Trophoblast cell (in vitro differentiated cells and primary cell): Measurements from ENCODE around the gene PAPOLA.

Experiments used
- DNase-seq, 2 donors: peaks; one replicate each; pipeline ENCODE4 v3.0.0-alpha.2; 2016
- H2AFZ ChIP-seq: 2 replicates; pipeline ENCODE4 v1.6.1; 2013; ENCODE audit warnings: low read length, moderate library complexity, mild to moderate bottlenecking; ENCODE audit not compliant: insufficient read depth, poor library complexity
- H2AK5ac ChIP-seq: 2 replicates; pipeline ENCODE4 v1.6.1; 2013; ENCODE audit warnings: mild to moderate bottlenecking, low read length
- H2BK120ac ChIP-seq: 2 replicates; pipeline ENCODE4 v1.6.1; 2013; ENCODE audit warnings: low read length, mild to moderate bottlenecking, moderate library complexity; ENCODE audit not compliant: insufficient read depth, poor library complexity
- H2BK12ac ChIP-seq: 2 replicates; pipeline ENCODE4 v1.6.1; 2013; ENCODE audit warnings: mild to moderate bottlenecking, low read length, moderate library complexity
- H2BK5ac ChIP-seq: 2 replicates; pipeline ENCODE4 v1.6.1; 2013; ENCODE audit warnings: low read length, low read depth, moderate library complexity, mild to moderate bottlenecking; ENCODE audit not compliant: poor library complexity
- H3K14ac ChIP-seq: 2 replicates; pipeline ENCODE4 v1.6.1; 2013; ENCODE audit warnings: mild to moderate bottlenecking, low read length
- H3K18ac ChIP-seq: 2 replicates; pipeline ENCODE4 v1.6.1; 2013; ENCODE audit warnings: mild to moderate bottlenecking, low read length
- H3K23ac ChIP-seq: 2 replicates; pipeline ENCODE4 v1.6.1; 2013; ENCODE audit warnings: low read length
- H3K27ac ChIP-seq: 2 replicates; pipeline ENCODE4 v1.5.1; 2013; ENCODE audit warnings: low read depth, mild to moderate bottlenecking, inconsistent platforms, low read length, moderate library complexity
- H3K27me3 ChIP-seq: 2 replicates; pipeline ENCODE4 v1.6.1; 2013; ENCODE audit warnings: inconsistent platforms, mild to moderate bottlenecking, low read length, moderate library complexity; ENCODE audit not compliant: insufficient read depth
- H3K36me3 ChIP-seq, 2 experiments: 1 replicate in 1 of 2; 2 replicates in 1 of 2; pipeline ENCODE4 v1.6.1; 2013; ENCODE audit warnings: low read length in 2 of 2, mild to moderate bottlenecking in 2 of 2, moderate library complexity in 1 of 2; ENCODE audit not compliant: insufficient read depth in 2 of 2, control insufficient read depth in 1 of 2
- H3K4ac ChIP-seq: 2 replicates; pipeline ENCODE4 v1.6.1; 2013; ENCODE audit warnings: low read depth, mild to moderate bottlenecking, low read length, moderate library complexity
- H3K4me1 ChIP-seq, 2 experiments: 1 replicate in 1 of 2; 2 replicates in 1 of 2; pipeline ENCODE4 v1.6.1; 2013; ENCODE audit warnings: low read length in 2 of 2, mild to moderate bottlenecking in 2 of 2, moderate library complexity in 1 of 2; ENCODE audit not compliant: insufficient read depth in 2 of 2, control insufficient read depth in 1 of 2
- H3K4me2 ChIP-seq: 2 replicates; pipeline ENCODE4 v1.6.1; 2013; ENCODE audit warnings: inconsistent platforms, mild to moderate bottlenecking, low read length, moderate library complexity
- H3K4me3 ChIP-seq: 2 replicates; pipeline ENCODE4 v1.5.1; 2013; ENCODE audit warnings: mild to moderate bottlenecking, low read depth, low read length, inconsistent platforms
- H3K79me1 ChIP-seq: one replicate; pipeline ENCODE4 v1.6.1; 2013; ENCODE audit warnings: low read length
- H3K79me2 ChIP-seq: 2 replicates; pipeline ENCODE4 v1.6.1; 2013; ENCODE audit warnings: low read length, mild to moderate bottlenecking; ENCODE audit not compliant: control insufficient read depth, insufficient read depth, poor library complexity
- H3K9ac ChIP-seq: 2 replicates; pipeline ENCODE4 v1.6.1; 2013; ENCODE audit warnings: mild to moderate bottlenecking, low read length
- H3K9me3 ChIP-seq: 2 replicates; pipeline ENCODE4 v1.6.1; 2013; ENCODE audit warnings: low read depth, mild to moderate bottlenecking, control low read depth, inconsistent platforms, low read length; ENCODE audit not compliant: insufficient read depth
- H4K12ac ChIP-seq: 2 replicates; pipeline ENCODE4 v1.6.1; 2013; ENCODE audit warnings: low read depth, mild to moderate bottlenecking, low read length, moderate library complexity
- H4K8ac ChIP-seq: 2 replicates; pipeline ENCODE4 v1.6.1; 2013; ENCODE audit warnings: low read depth, mild to moderate bottlenecking, low read length, moderate library complexity
- H4K91ac ChIP-seq: one replicate; pipeline ENCODE4 v1.6.1; 2013; ENCODE audit warnings: low read depth, mild to moderate bottlenecking, low read length, moderate library complexity
- WGBS: extraction: QIAGEN DNeasy Blood & Tissue Kit; methylation state at CpG from one replicate; pipeline ENCODE4 v1.1.7; 2013; ENCODE audit warnings: missing lambda C conversion rate; ENCODE audit not compliant: insufficient read length, insufficient coverage; ENCODE audit errors: extremely low coverage; 5-methylcytosine and 5-hydroxymethylcytosine counted together

PAPOLA gene

GRCh38 chr14:96597680-96598079 is 95.5 kb downstream of the PAPOLA start:
- no peaks in the 10 kb centered on the region for H3K4me1 ChIP-seq
- no peak overlapping the region for H4K8ac ChIP-seq
- no peak overlapping the region for H3K23ac ChIP-seq
- DNase-seq: no peak
- H3K9ac ChIP-seq: no peak overlapping the region
- no peak overlapping the region for H2BK5ac ChIP-seq
- no peak overlapping the region for H3K18ac ChIP-seq
- H3K4ac ChIP-seq: no peak overlapping the region
- H3K79me2 ChIP-seq: no peaks in the 10 kb centered on the region
- H2BK120ac ChIP-seq: no peak overlapping the region
- no peak overlapping the region for H2AK5ac ChIP-seq
- no peak overlapping the region for H2AFZ ChIP-seq
- H3K4me3 ChIP-seq: no peak overlapping the region
- H3K14ac ChIP-seq: no peak overlapping the region
- no peaks in the 10 kb centered on the region for H3K79me1 ChIP-seq
- no peak overlapping the region for H4K12ac ChIP-seq
- H3K9me3 ChIP-seq: peaks cover 2% of the 10 kb centered on the region
- no peak overlapping the region for H4K91ac ChIP-seq
- WGBS: no CpG with 5 or more reads among the region's 5 CpGs
- no peak overlapping the region for H3K4me2 ChIP-seq
- H3K27ac ChIP-seq: no peak overlapping the region
- no peaks in the 10 kb centered on the region for H3K27me3 ChIP-seq
- no peak overlapping the region for H2BK12ac ChIP-seq
- H3K36me3 ChIP-seq: no peaks in the 10 kb centered on the region

GRCh38 chr14:96598332-96598928 is 96.2 kb downstream of the PAPOLA start:
- no peaks in the 10 kb centered on the region for H3K4me1 ChIP-seq
- H4K12ac ChIP-seq: no peak overlapping the region
- H4K8ac ChIP-seq: no peak overlapping the region
- no peak overlapping the region for H3K4ac ChIP-seq
- no peak overlapping the region for H4K91ac ChIP-seq
- H3K14ac ChIP-seq: no peak overlapping the region
- no peak overlapping the region for H2AK5ac ChIP-seq
- no peak overlapping the region for H2BK12ac ChIP-seq
- DNase-seq: no peak
- no peak overlapping the region for H3K4me2 ChIP-seq
- no peak overlapping the region for H2AFZ ChIP-seq
- no peaks in the 10 kb centered on the region for H3K79me2 ChIP-seq
- no peaks in the 10 kb centered on the region for H3K27me3 ChIP-seq
- H3K18ac ChIP-seq: no peak overlapping the region
- H3K9me3 ChIP-seq: peaks cover 2% of the 10 kb centered on the region
- no peak overlapping the region for H2BK5ac ChIP-seq
- no peak overlapping the region for H3K4me3 ChIP-seq
- no peaks in the 10 kb centered on the region for H3K36me3 ChIP-seq
- no peak overlapping the region for H3K27ac ChIP-seq
- no peak overlapping the region for H2BK120ac ChIP-seq
- H3K23ac ChIP-seq: no peak overlapping the region
- H3K79me1 ChIP-seq: no peaks in the 10 kb centered on the region
- no peak overlapping the region for H3K9ac ChIP-seq
- 57% methylated on average over 1 of the region's 14 CpGs for WGBS

GRCh38 chr14:96599076-96599475 is 96.9 kb downstream of the PAPOLA start:
- peaks cover 0 to 2% of the 10 kb centered on the region in 2 experiments for H3K4me1 ChIP-seq
- H3K18ac ChIP-seq: no peak overlapping the region
- H4K91ac ChIP-seq: no peak overlapping the region
- H3K27ac ChIP-seq: no peak overlapping the region
- DNase-seq: no peak
- no peak overlapping the region for H3K4me2 ChIP-seq
- H2AK5ac ChIP-seq: no peak overlapping the region
- H2BK12ac ChIP-seq: no peak overlapping the region
- peaks cover 2% of the 10 kb centered on the region for H3K9me3 ChIP-seq
- no CpG with 5 or more reads among the region's 10 CpGs for WGBS
- no peak overlapping the region for H2BK120ac ChIP-seq
- no peaks in the 10 kb centered on the region for H3K79me2 ChIP-seq
- H3K4me3 ChIP-seq: no peak overlapping the region
- H3K9ac ChIP-seq: no peak overlapping the region
- H3K23ac ChIP-seq: no peak overlapping the region
- H3K79me1 ChIP-seq: no peaks in the 10 kb centered on the region
- H4K8ac ChIP-seq: no peak overlapping the region
- H2BK5ac ChIP-seq: no peak overlapping the region
- H4K12ac ChIP-seq: no peak overlapping the region
- H3K14ac ChIP-seq: no peak overlapping the region
- H2AFZ ChIP-seq: no peak overlapping the region
- no peaks in the 10 kb centered on the region for H3K27me3 ChIP-seq
- H3K36me3 ChIP-seq: no peaks in the 10 kb centered on the region
- no peak overlapping the region for H3K4ac ChIP-seq

GRCh38 chr14:96602186-96602585 is 100.0 kb downstream of the PAPOLA start:
- no peaks in the 10 kb centered on the region for H3K79me1 ChIP-seq
- WGBS: no CpG with 5 or more reads among the region's 2 CpGs
- no peak overlapping the region for H4K91ac ChIP-seq
- no peak overlapping the region for H3K23ac ChIP-seq
- no peak overlapping the region for H2AK5ac ChIP-seq
- peaks cover 0 to 2% of the 10 kb centered on the region in 2 experiments for H3K4me1 ChIP-seq
- no peak overlapping the region for H3K14ac ChIP-seq
- H3K27ac ChIP-seq: no peak overlapping the region
- H3K9ac ChIP-seq: no peak overlapping the region
- no peaks in the 10 kb centered on the region for H3K36me3 ChIP-seq
- no peak overlapping the region for H4K8ac ChIP-seq
- no peak overlapping the region for H3K18ac ChIP-seq
- no peaks in the 10 kb centered on the region for H3K79me2 ChIP-seq
- H2BK120ac ChIP-seq: no peak overlapping the region
- no peak overlapping the region for H3K4me3 ChIP-seq
- DNase-seq: no peak
- no peak overlapping the region for H2AFZ ChIP-seq
- H3K4me2 ChIP-seq: no peak overlapping the region
- no peaks in the 10 kb centered on the region for H3K27me3 ChIP-seq
- H2BK5ac ChIP-seq: no peak overlapping the region
- no peak overlapping the region for H4K12ac ChIP-seq
- no peak overlapping the region for H3K4ac ChIP-seq
- no peak overlapping the region for H2BK12ac ChIP-seq
- H3K9me3 ChIP-seq: peaks cover 5% of the 10 kb centered on the region
